Choroid plexus epithelial cell (primary cell): ENCODE results near the gene KCNQ2.
"Not testable (repeated sequence)": the region's sequence is repeated elsewhere in the genome, so short reads cannot be mapped to it uniquely, and the experiment has no call there.

Experiments used
- DNase-seq: peaks from one replicate; pipeline ENCODE4 v3.0.0-alpha.2; 2010; ENCODE audit warnings: low read depth
- H3K4me3 ChIP-seq: 2 replicates; pipeline ENCODE4 v1.5.1; 2011; ENCODE audit warnings: low read depth, mild to moderate bottlenecking, control low read depth, low read length, moderate library complexity
- CTCF ChIP-seq: conservative IDR thresholded peaks from 2 replicates; pipeline ENCODE4 v1.5.1; 2011; ENCODE audit warnings: low read depth, mild to moderate bottlenecking, control low read depth, inconsistent platforms, low read length, moderate library complexity

The KCNQ2 gene

GRCh38 chr20:63518351-63518861 is 46.0 kb upstream of the KCNQ2 start:
- no peak overlapping the region for H3K4me3 ChIP-seq
- no peak for DNase-seq
- TF ChIP-seq CTCF: peak; percentile 41

- no peak for DNase-seq
- H3K4me3 ChIP-seq: no peak overlapping the region
- TF ChIP-seq CTCF: no peak
These were observed 45.2 kb upstream of the KCNQ2 start for GRCh38 chr20:63517376-63518309.

GRCh38 chr20:63514520-63514919 is 42.1 kb upstream of the KCNQ2 start:
- not testable (repeated sequence) for DNase-seq, H3K4me3 ChIP-seq

- DNase-seq: no peak
- TF ChIP-seq CTCF: no peak
- no peak overlapping the region for H3K4me3 ChIP-seq
These were observed 40.8 kb upstream of the KCNQ2 start for GRCh38 chr20:63513207-63513606.

- DNase-seq: no peak
- H3K4me3 ChIP-seq: no peak overlapping the region
- TF ChIP-seq CTCF: no peak
These were observed 36.7 kb upstream of the KCNQ2 start for GRCh38 chr20:63509088-63509564.

GRCh38 chr20:63508072-63508768 is 35.8 kb upstream of the KCNQ2 start:
- H3K4me3 ChIP-seq: no peak overlapping the region
- no peak for DNase-seq
- no peak for TF ChIP-seq CTCF

GRCh38 chr20:63507083-63507743 is 34.8 kb upstream of the KCNQ2 start:
- H3K4me3 ChIP-seq: no peak overlapping the region
- DNase-seq: no peak
- TF ChIP-seq CTCF: no peak
